Measurements from ENCODE around the gene PRMT3.
A peak's percentile ranks its signal among the peaks of the same experiment; 100 is the strongest.

PRMT3 gene

DNA sequence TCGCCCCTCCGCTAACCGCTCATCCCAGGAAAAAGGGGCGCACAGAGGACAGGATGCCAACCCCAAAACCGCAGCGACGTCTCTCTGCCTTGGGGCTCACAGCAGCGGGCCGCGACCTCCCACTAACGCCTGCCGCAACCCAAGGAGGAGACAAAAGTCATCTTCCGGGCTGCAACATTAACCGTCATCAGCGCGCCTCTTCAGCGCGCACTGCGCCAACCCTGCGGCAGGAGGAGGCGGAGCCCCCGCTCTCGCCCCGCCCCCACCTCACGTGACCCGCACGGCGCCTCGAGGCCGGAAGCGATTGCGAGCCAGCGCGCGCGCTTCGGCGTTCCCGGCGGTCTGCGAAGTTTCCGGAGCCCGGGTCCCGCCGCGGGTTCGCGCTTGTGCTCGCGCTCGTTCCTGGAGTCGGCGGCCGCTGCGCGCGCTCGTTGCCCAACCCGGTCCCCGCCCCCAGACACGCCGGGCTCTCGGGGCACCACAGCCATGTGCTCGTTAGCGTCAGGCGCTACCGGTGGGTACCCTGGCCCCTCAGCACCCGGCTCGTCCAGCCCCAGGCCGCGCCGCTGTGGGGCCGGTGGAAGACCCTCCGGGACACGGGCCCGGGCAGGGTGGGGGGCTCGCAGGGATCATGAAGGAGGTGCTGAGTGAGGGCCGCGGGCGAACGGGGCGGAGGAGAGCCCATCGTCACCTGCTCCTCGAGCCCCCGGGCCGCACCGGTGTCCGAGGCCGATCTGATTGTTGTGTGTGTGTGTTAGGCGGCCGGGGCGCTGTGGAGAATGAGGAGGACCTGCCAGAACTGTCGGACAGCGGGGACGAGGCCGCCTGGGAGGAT is at the start of gene PRMT3:
PRMT3 (plus strand) TSS at position 456 of the 835 bp plus-strand sequence; CDS start at position 487, 31 bp downstream.
- peak within 1 kb of the TSS; percentile 85 for H3K4me3 ChIP-seq (ENCODE audit: low read depth, low read length)
- TF ChIP-seq, protein P1, sequence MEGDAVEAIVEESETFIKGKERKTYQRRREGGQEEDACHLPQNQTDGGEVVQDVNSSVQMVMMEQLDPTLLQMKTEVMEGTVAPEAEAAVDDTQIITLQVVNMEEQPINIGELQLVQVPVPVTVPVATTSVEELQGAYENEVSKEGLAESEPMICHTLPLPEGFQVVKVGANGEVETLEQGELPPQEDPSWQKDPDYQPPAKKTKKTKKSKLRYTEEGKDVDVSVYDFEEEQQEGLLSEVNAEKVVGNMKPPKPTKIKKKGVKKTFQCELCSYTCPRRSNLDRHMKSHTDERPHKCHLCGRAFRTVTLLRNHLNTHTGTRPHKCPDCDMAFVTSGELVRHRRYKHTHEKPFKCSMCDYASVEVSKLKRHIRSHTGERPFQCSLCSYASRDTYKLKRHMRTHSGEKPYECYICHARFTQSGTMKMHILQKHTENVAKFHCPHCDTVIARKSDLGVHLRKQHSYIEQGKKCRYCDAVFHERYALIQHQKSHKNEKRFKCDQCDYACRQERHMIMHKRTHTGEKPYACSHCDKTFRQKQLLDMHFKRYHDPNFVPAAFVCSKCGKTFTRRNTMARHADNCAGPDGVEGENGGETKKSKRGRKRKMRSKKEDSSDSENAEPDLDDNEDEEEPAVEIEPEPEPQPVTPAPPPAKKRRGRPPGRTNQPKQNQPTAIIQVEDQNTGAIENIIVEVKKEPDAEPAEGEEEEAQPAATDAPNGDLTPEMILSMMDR (IDR thresholded peaks at IDR 0.05; ENCODE audit: low read depth, low read length) = no peak

DNA sequence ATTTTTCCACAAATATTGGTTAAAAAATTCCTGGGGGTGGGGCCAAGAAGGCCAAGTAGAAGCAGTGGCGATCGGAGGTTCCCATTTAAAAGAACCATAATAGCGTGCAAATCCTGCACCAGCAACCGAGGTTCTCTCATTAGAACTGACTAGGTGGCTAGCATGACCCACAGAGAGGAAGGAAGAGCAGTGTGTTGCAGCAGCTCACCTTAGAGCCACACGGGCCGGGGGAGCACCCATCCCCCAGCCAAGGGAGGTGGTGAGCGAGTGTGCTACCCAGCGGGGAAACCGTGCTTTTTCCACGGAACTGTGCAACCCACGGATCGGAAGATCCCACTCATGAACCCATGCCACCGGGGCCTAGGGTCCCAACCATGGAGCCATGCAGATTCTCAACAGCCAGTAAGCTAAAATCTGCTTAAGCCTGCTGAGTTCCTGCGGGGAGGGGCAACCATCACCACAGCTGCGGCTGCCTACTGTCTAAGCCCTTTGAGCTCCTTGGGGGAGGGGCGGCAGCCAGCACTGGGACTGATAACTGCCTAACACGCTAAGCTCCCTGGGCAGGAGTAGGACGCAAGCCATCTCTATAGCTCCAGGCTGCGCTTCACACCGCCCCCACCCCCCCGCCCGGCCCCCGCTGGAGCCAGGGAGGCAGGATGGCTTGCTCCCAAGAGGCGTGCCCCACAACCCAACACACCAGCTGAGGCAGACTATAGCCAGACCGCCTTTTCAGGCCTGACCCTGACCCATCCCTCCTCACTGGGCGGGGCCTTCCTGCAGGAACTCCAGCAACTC is 45.0 kb upstream of the PRMT3 start:
- H3K4me3 ChIP-seq (ENCODE audit: low read depth, low read length) = no peak overlapping the region
- TF ChIP-seq, protein P1 (IDR thresholded peaks at IDR 0.05; ENCODE audit: low read depth, low read length) = no peak

DNA sequence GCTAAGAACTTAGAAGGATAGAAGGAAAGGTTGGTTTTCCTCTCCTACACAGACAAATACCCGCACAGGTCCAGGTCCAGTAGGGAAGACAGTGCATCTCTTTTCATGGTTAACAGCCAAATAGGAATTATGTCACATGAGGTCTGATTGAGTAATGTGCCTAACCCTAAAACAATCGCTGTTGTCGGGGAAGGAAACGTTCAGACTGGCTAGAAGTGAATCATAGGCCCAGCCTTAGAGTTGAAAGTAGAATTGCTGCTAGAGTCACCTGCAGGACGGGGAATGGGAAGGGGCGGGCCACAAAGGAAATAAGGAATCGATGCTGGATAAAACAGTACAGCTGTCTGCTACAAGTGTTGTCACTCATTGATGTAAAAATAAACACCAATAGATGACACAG is 36.4 kb upstream of the PRMT3 start:
- TF ChIP-seq, protein P1 (IDR thresholded peaks at IDR 0.05; ENCODE audit: low read depth, low read length) = no peak
- H3K4me3 ChIP-seq (ENCODE audit: low read depth, low read length) = no peak overlapping the region

DNA sequence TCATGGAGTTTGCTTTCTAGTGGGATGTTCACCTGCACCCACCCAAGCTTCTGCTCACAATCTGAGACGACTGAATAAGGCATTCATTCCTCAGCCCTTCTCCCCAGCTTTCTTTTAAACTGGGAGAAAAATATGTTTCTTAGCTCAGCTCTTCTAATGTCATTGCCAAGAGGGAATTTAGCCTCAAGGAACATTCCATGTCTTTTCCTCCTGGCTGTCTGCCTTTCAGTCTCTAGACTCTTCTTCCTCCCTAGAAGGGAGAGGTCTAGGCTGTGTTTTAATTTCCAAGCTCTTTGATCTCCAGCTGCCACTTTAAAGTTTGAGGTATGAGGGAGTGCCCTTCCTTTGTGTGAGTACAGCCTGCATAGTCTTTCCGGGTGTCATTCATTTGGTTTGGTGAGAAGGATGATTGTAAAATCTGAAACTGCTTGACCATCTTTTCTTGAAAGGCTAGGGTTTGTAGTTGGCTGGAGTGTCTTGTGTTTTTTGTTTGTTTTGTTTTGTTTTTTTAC is 35.7 kb upstream of the PRMT3 start:
- TF ChIP-seq, protein P1 (IDR thresholded peaks at IDR 0.05; ENCODE audit: low read depth, low read length) = no peak
- no peak overlapping the region for H3K4me3 ChIP-seq (ENCODE audit: low read depth, low read length)

DNA sequence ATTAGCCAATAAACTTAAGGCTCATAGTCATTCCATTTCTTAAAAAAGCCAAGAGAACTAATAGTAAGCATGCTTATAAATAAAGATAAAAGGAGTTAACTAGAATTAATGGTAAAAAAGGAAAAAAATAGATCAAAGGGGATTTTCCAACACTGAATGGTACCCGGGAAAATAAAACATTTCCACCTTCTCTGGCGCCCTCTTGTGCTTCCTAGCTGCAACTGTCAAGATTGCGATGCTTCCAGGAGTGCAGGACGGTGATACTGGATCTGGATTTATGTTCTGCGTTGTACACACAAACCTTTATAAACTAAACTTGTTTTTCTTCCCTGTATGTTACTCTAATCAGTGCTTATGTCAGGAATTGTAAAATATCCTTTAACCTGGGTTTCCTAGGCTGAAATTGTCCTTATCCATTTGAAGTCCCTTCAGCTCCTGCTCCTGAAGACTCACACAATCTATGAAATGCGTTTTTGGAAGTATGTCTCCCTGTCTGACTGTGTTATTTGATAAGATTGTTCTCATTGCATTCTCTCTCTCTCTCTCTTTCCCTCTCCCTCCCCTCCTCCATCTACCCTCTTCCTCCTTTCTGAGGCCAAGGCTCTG is 33.6 kb upstream of the PRMT3 start:
- TF ChIP-seq, protein P1 (IDR thresholded peaks at IDR 0.05; ENCODE audit: low read depth, low read length) = peak; percentile 87
- H3K4me3 ChIP-seq (ENCODE audit: low read depth, low read length) = no peak overlapping the region

DNA sequence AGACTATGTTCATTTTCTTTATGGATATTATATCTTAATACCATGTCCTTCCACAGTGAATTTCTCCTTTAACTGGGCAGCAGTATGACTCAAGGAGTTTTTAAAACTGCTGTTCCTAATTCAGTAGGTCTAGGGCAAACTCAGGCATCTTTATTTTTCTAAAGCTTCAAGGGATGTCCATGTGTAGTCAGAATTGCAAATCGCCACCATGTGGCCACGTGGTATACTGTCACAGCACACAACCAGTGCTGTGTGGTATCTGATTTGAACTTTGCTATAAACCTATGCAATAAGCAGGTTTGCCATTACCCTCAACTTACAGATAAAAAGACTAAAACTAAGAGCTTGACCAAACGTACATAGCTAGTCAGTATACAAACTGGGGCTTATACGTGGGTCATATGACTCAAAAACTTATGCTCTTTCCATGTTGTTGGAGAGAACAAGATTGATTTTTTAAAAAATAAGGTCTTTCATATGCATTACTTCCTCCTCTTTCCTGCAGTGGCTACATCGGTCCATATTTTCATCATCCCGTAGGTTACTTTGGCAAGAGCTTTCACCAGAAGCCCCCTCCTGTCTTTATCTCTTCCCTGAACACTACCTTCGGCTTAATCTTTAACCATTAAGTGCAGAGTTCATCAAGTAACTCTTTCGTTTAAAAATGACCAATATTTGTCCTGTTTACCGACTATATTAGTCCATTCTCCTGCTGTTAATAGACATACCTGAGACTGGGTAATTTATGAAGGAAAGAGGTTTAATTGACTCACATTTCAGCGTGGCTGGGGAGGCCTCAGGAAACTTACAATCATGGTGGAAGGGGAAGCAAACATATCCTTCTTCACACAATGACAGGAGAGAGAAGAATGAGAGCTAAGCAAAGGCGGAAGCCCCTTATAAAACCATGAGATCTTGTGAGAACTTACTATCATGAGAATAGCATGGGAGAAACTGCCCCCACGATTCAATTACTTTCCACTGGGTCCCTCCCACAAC is 32.0 kb upstream of the PRMT3 start:
- H3K4me3 ChIP-seq (ENCODE audit: low read depth, low read length) = no peak overlapping the region
- TF ChIP-seq, protein P1 (IDR thresholded peaks at IDR 0.05; ENCODE audit: low read depth, low read length) = peak; percentile 55

Measured in WI38 (cell line).